ENCODE results near the gene MEAK7. TPM values are rescaled to one million over a fixed set of nuclear protein-coding genes. Genes with fewer than 3 reads are reported as not detected.

Gene MEAK7
- total RNA-seq, 1 experiment from 2014 or later = 19.2 TPM

GRCh38 chr16:84541999-84542817, 37.7 kb upstream of the MEAK7 start:
- H3K4me1 ChIP-seq (ENCODE audit: insufficient read depth, low read length) = no peaks in the 10 kb centered on the region
- H3K4me3 ChIP-seq (ENCODE audit: low read length) = no peak overlapping the region
- H3F3A ChIP-seq (ENCODE audit: low read length, unreplicated experiment) = no peaks in the 10 kb centered on the region
- BruUV-seq (replicated peaks) = no TSS peak
- no peak overlapping the region for H2AFZ ChIP-seq (ENCODE audit: low read length)
- no peaks in the 10 kb centered on the region for H3K27me3 ChIP-seq (ENCODE audit: low read length)
- no peaks in the 10 kb centered on the region for H3K79me2 ChIP-seq (ENCODE audit: low read length)
- H3K9ac ChIP-seq (ENCODE audit: low read length) = no peak overlapping the region
- no peaks in the 10 kb centered on the region for H3K36me3 ChIP-seq (ENCODE audit: low read depth, low read length)
- ATAC-seq (no peak), DNase-seq (no peak)
- H3K27ac ChIP-seq (ENCODE audit: low read length) = no peak overlapping the region
- no peaks in the 10 kb centered on the region for H3K9me3 ChIP-seq (ENCODE audit: low read length)
- H3K4me2 ChIP-seq (ENCODE audit: low read length) = no peak overlapping the region
- POLR2A ChIA-PET (ENCODE audit: unreplicated experiment) = no interaction called here
- H4K20me1 ChIP-seq (ENCODE audit: low read length) = no peaks in the 10 kb centered on the region
- no peaks in the 10 kb centered on the region for H3K9me2 ChIP-seq (replicated peaks; ENCODE audit: low read length)
- TF ChIP-seq EZH2 (IDR thresholded peaks at IDR 0.05; ENCODE audit: low read length, unreplicated experiment) (no peak), EZH2phosphoT487 (IDR thresholded peaks at IDR 0.05; ENCODE audit: borderline replicate concordance, low read length) (no peak), CTCF (conservative IDR thresholded peaks at IDR 0.05; ENCODE audit: low read depth, low read length) (no peak)
- intact Hi-C loops (cut with micrococcal nuclease) = no loop called here
- CTCF ChIA-PET = no interaction called here

- Histone ChIP-seq H3K9me3 (ENCODE audit: low read length) (no peaks in the 10 kb centered on the region), H3F3A (ENCODE audit: low read length, unreplicated experiment) (no peaks in the 10 kb centered on the region), H3K4me3 (ENCODE audit: low read length) (no peak overlapping the region), H3K36me3 (ENCODE audit: low read depth, low read length) (no peaks in the 10 kb centered on the region), H3K79me2 (ENCODE audit: low read length) (no peaks in the 10 kb centered on the region), H3K27me3 (ENCODE audit: low read length) (no peaks in the 10 kb centered on the region), H3K27ac (ENCODE audit: low read length) (no peak overlapping the region), H3K9me2 (replicated peaks; ENCODE audit: low read length) (no peaks in the 10 kb centered on the region), H3K4me2 (ENCODE audit: low read length) (no peak overlapping the region), H2AFZ (ENCODE audit: low read length) (no peak overlapping the region), H3K4me1 (ENCODE audit: insufficient read depth, low read length) (no peaks in the 10 kb centered on the region), H3K9ac (ENCODE audit: low read length) (no peak overlapping the region), H4K20me1 (ENCODE audit: low read length) (no peaks in the 10 kb centered on the region)
- no TSS peak for BruUV-seq (replicated peaks)
- ATAC-seq (no peak), DNase-seq (no peak)
- intact Hi-C loops (cut with micrococcal nuclease) = no loop called here
- ChIA-PET CTCF (no interaction called here), POLR2A (ENCODE audit: unreplicated experiment) (no interaction called here)
- no peak for TF ChIP-seq EZH2 (IDR thresholded peaks at IDR 0.05; ENCODE audit: low read length, unreplicated experiment)
- no peak for TF ChIP-seq CTCF (conservative IDR thresholded peaks at IDR 0.05; ENCODE audit: low read depth, low read length)
- no peak for TF ChIP-seq EZH2phosphoT487 (IDR thresholded peaks at IDR 0.05; ENCODE audit: borderline replicate concordance, low read length)
These were observed 35.7 kb upstream of the MEAK7 start for GRCh38 chr16:84540194-84540593.

GRCh38 chr16:84538222-84538840, 33.9 kb upstream of the MEAK7 start:
- ATAC-seq = no peak
- H3K79me2 ChIP-seq (ENCODE audit: low read length) = no peaks in the 10 kb centered on the region
- DNase-seq = no peak
- ChIA-PET POLR2A (ENCODE audit: unreplicated experiment) (no interaction called here), CTCF (no interaction called here)
- H3K9me2 ChIP-seq (replicated peaks; ENCODE audit: low read length) = no peaks in the 10 kb centered on the region
- no peak overlapping the region for H3K9ac ChIP-seq (ENCODE audit: low read length)
- no peak overlapping the region for H3K4me3 ChIP-seq (ENCODE audit: low read length)
- H3K27me3 ChIP-seq (ENCODE audit: low read length) = no peaks in the 10 kb centered on the region
- no peaks in the 10 kb centered on the region for H3F3A ChIP-seq (ENCODE audit: low read length, unreplicated experiment)
- TF ChIP-seq EZH2phosphoT487 (IDR thresholded peaks at IDR 0.05; ENCODE audit: borderline replicate concordance, low read length) (no peak), EZH2 (IDR thresholded peaks at IDR 0.05; ENCODE audit: low read length, unreplicated experiment) (no peak), CTCF (conservative IDR thresholded peaks at IDR 0.05; ENCODE audit: low read depth, low read length) (no peak)
- no peaks in the 10 kb centered on the region for H4K20me1 ChIP-seq (ENCODE audit: low read length)
- no peak overlapping the region for H2AFZ ChIP-seq (ENCODE audit: low read length)
- H3K27ac ChIP-seq (ENCODE audit: low read length) = no peak overlapping the region
- no peak overlapping the region for H3K4me2 ChIP-seq (ENCODE audit: low read length)
- no TSS peak for BruUV-seq (replicated peaks)
- no peaks in the 10 kb centered on the region for H3K9me3 ChIP-seq (ENCODE audit: low read length)
- intact Hi-C loops (cut with micrococcal nuclease) = no loop called here
- H3K36me3 ChIP-seq (ENCODE audit: low read depth, low read length) = no peaks in the 10 kb centered on the region
- H3K4me1 ChIP-seq (ENCODE audit: insufficient read depth, low read length) = no peaks in the 10 kb centered on the region
